GM12878 (cell line): ENCODE results near the gene CASR. TPM values are rescaled to one million over a fixed set of nuclear protein-coding genes. Genes with fewer than 3 reads are reported as not detected.

Source experiments
- ATAC-seq: fragments of 200-7000 bp; cut with Tn5 transposase; 3 replicates; pipeline ENCODE4 v1.9.1; 2020; ENCODE audit warnings: mild to moderate bottlenecking, moderate library complexity
- BruUV-seq: library from RNA; stranded (reverse); fragments of 400-500 nt; replicated peaks from 2 replicates; lab custom pipeline; 2021; lab: Mats Ljungman, UMichigan
- CTCF ChIA-PET: fragments of 300-600 bp; sonication (Branson Sonifier 250); formaldehyde crosslinking; extraction: SDS; loops from one replicate; lab custom pipeline; 2021; ENCODE audit warnings: inconsistent platforms; lab: Yijun Ruan, JAX
- POLR2A ChIA-PET: fragments of 350-600 bp; formaldehyde crosslinking; extraction: SDS; loops from one replicate; lab custom pipeline; 2021; ENCODE audit warnings: inconsistent platforms; lab: Charles Lee
- RAD21 ChIA-PET: fragments of 300-600 bp; sonication (Branson Sonifier 250); formaldehyde crosslinking; loops from one replicate; lab custom pipeline; 2023; ENCODE audit warnings: antibody characterized with exemption; ENCODE audit not compliant: unreplicated experiment; lab: Charles Lee
- SMC1A ChIA-PET: fragments of 300-600 bp; sonication (Branson Sonifier 250); formaldehyde crosslinking; loops from one replicate; lab custom pipeline; 2023; ENCODE audit not compliant: unreplicated experiment, uncharacterized antibody; lab: Charles Lee
- DNase-seq: peaks from one replicate; pipeline ENCODE4 v3.0.0-alpha.2; 2011; ENCODE audit warnings: low read depth, low spot score
- FAIRE-seq: peaks from 3 replicates; lab custom pipeline; 2011; peaks lifted over from hg19 to GRCh38; lab: Jason Lieb, UNC
- H2AFZ ChIP-seq: 2 replicates; pipeline ENCODE4 v1.6.0; 2011; ENCODE audit warnings: low read depth, low read length, control low read depth; ENCODE audit not compliant: control insufficient read depth
- H3K27ac ChIP-seq: 2 replicates; pipeline ENCODE4 v1.5.1; 2011; ENCODE audit warnings: control low read depth; ENCODE audit not compliant: control insufficient read depth, insufficient read depth
- H3K27me3 ChIP-seq, 2 experiments: replicated peaks in 1 of 2; 2 replicates each; pipeline versions ENCODE4 v1.6.0 to v1.6.1; 2011; ENCODE audit warnings: low read length in 1 of 2; ENCODE audit not compliant: control insufficient read depth in 2 of 2, insufficient read depth in 2 of 2
- H3K36me3 ChIP-seq, 2 experiments: 2 replicates each; pipeline ENCODE4 v1.5.1; 2011; ENCODE audit warnings: low read length in 1 of 2; ENCODE audit not compliant: control insufficient read depth in 2 of 2, insufficient read depth in 2 of 2
- H3K4me1 ChIP-seq: 2 replicates; pipeline ENCODE4 v1.6.1; 2011; ENCODE audit warnings: mild to moderate bottlenecking, low read length, moderate library complexity, mixed read lengths; ENCODE audit not compliant: control insufficient read depth, insufficient read depth
- H3K4me2 ChIP-seq: 2 replicates; pipeline ENCODE4 v1.6.0; 2011; ENCODE audit warnings: control low read depth; ENCODE audit not compliant: control insufficient read depth, insufficient read depth
- H3K4me3 ChIP-seq: fragments of 200-600 bp; sonication (generic); 2 replicates; pipeline ENCODE4 v1.5.1; 2016
- H3K79me2 ChIP-seq: 2 replicates; pipeline ENCODE4 v1.6.0; 2011; ENCODE audit warnings: low read length; ENCODE audit not compliant: control insufficient read depth, insufficient read depth
- H3K9ac ChIP-seq: 2 replicates; pipeline ENCODE4 v1.8.0; 2011; ENCODE audit warnings: low read length, control low read depth, mixed read lengths; ENCODE audit not compliant: control insufficient read depth, insufficient read depth
- H3K9me3 ChIP-seq: replicated peaks from 3 replicates; pipeline ENCODE4 v1.5.1; 2011; ENCODE audit warnings: mild to moderate bottlenecking, low read length; ENCODE audit not compliant: control insufficient read depth, insufficient read depth
- H4K20me1 ChIP-seq: 2 replicates; pipeline ENCODE4 v1.6.0; 2011; ENCODE audit not compliant: control insufficient read depth, insufficient read depth
- ETV6 ChIP-seq, 2 experiments: fragments of 450-650 bp in 1 of 2; IDR thresholded peaks in 1 of 2; conservative IDR thresholded peaks in 1 of 2; 2 replicates each; pipeline ENCODE4 v1.6.1; 2014; ENCODE audit warnings: antibody characterized with exemption in 1 of 2, borderline replicate concordance in 1 of 2, low read depth in 1 of 2, mild to moderate bottlenecking in 1 of 2, moderate library complexity in 1 of 2
- GABPA ChIP-seq: IDR thresholded peaks from 2 replicates; pipeline ENCODE4 v1.6.1; 2014; ENCODE audit warnings: antibody characterized with exemption, low read depth, mild to moderate bottlenecking, inconsistent platforms
- IRF4 ChIP-seq: IDR thresholded peaks from 2 replicates; pipeline ENCODE4 v1.6.1; 2011; ENCODE audit warnings: low read depth, low read length
- KDM1A ChIP-seq: fragments of 200-600 bp; sonication (generic); IDR thresholded peaks from 2 replicates; pipeline ENCODE4 v1.6.1; 2016; ENCODE audit warnings: borderline replicate concordance
- MTA3 ChIP-seq: IDR thresholded peaks from 2 replicates; pipeline ENCODE4 v1.6.1; 2012; ENCODE audit warnings: low read length, inconsistent platforms, borderline replicate concordance
- NFXL1 ChIP-seq: fragments of 450-650 bp; IDR thresholded peaks from 2 replicates; pipeline ENCODE4 v1.6.1; 2017; ENCODE audit warnings: antibody characterized with exemption, mild to moderate bottlenecking, borderline replicate concordance
- RB1 ChIP-seq: fragments of 450-650 bp; formaldehyde crosslinking; IDR thresholded peaks from 2 replicates; pipeline ENCODE4 v1.6.1; 2017; ENCODE audit warnings: mild to moderate bottlenecking, borderline replicate concordance
- SRF ChIP-seq, 2 experiments: IDR thresholded peaks; 2 replicates each; pipeline ENCODE4 v1.6.1; 2011; ENCODE audit warnings: low read depth in 2 of 2, low read length in 2 of 2, mild to moderate bottlenecking in 1 of 2, moderate library complexity in 1 of 2
- WRNIP1 ChIP-seq: IDR thresholded peaks from 2 replicates; pipeline ENCODE4 v1.6.1; 2011; ENCODE audit warnings: low read depth, low read length, improper control_type of control experiment, borderline replicate concordance
- whole genome bisulfite sequencing: methylation state at CpG from one replicate; pipeline ENCODE4 v1.1.6; 2016; ENCODE audit warnings: low lambda C conversion rate; ENCODE audit not compliant: insufficient replicate concordance, insufficient coverage; ENCODE audit errors: missing lambda C conversion rate; 5-methylcytosine and 5-hydroxymethylcytosine counted together
- in situ Hi-C: fragments of 300-500 bp; cut with MboI; formaldehyde crosslinking; loops from 9 replicates; pipeline ENCODE4 v1.14.3; 2018; ENCODE audit warnings: mixed read lengths
- intact Hi-C: fragments of 100-400 bp; cut with micrococcal nuclease; formaldehyde crosslinking; loops from one replicate; pipeline ENCODE4 v1.14.2; 2022; ENCODE audit not compliant: unreplicated experiment
- polyA plus RNA-seq, 11 experiments: library from polyadenylated mRNA; depleted of rRNA in 4 of 11; unstranded in 6 of 11; stranded (reverse) in 5 of 11; fragments of >200 nt; fragmentation: Nextera tagmentation in 4 of 11; fragmentation: Illumina TruSeq in 1 of 11; extraction: Ambion mirVana in 4 of 11; extraction: Trizol in 1 of 11; gene quantifications; 1 replicate in 1 of 11; 2 replicates in 10 of 11; pipeline versions ENCODE4 v1.2.1 to v1.2.3, GENCODE V29; 2011 to 2016; ENCODE audit warnings: inconsistent platforms in 2 of 11, missing spikeins in 2 of 11, low read depth in 1 of 11
- total RNA-seq, 4 experiments: library from RNA; depleted of rRNA in 3 of 4; stranded (reverse); fragments of >200 nt in 3 of 4; fragmentation: Illumina TruSeq in 1 of 4; extraction: Trizol in 1 of 4; gene quantifications; 2 replicates each; pipeline versions ENCODE4 v1.2.1 to v1.2.3, GENCODE V29; 2013 to 2021
- TF ChIP-seq, protein P1 (sequence below): fragments of 450-650 bp; IDR thresholded peaks from 2 replicates; pipeline ENCODE4 v1.6.1; 2017; ENCODE audit warnings: low read depth, mild to moderate bottlenecking, moderate library complexity

CASR gene
- total and polyA plus RNA-seq, 10 of the 15 experiments (the other 5 are each of a cell fraction or from before 2014, with no cell fraction given), result 0.04 to 0.37 (median 0.11) TPM

DNA sequence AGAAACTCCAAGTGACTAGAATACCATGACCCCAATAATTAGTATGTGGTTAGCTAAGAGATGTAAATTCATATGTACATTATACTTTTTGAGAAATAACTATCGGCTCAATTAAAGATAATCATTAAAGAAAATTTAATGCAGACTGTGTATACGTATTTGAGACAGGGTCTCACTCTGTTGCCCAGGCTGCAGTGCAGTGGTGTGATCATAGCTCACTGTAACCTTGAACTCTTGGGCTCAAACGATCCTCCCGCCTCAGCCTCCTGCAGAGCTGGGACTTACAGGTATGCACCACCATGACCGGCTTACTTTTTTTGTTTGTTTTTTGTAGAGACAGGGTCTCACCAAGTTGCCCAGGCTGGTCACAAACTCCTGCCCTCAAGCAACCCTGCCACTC, 132.9 kb downstream of the CASR start:
- no TSS peak for BruUV-seq
- CTCF ChIA-PET, result no interaction called here
- SMC1A ChIA-PET, result interaction anchor here (0.8 to 1.1 kb wide), 2 partner anchors 12 to 47 kb away, joined by 3 read pairs; no protein-coding TSS in a partner anchor
- DNase-seq (no peak), ATAC-seq (no peak), FAIRE-seq (no peak)
- H2AFZ ChIP-seq, result no peak overlapping the region
- H3K36me3 ChIP-seq, result no peaks in the 10 kb centered on the region
- no peak overlapping the region for H3K9ac ChIP-seq
- H4K20me1 ChIP-seq, result no peaks in the 10 kb centered on the region
- no peaks in the 10 kb centered on the region for H3K27me3 ChIP-seq
- WGBS, result 73% methylated on average over 5 of the region's 5 CpGs
- H3K4me2 ChIP-seq, result no peak overlapping the region
- peaks cover 2% of the 10 kb centered on the region; the same call in 1 of the 3 replicates for H3K9me3 ChIP-seq
- POLR2A ChIA-PET, result interaction anchor here (0.6 kb wide), 1 partner anchor 11 kb away, joined by 5 read pairs; no protein-coding TSS in a partner anchor
- no peaks in the 10 kb centered on the region for H3K79me2 ChIP-seq
- TF ChIP-seq GABPA (no peak), IRF4 (no peak), MTA3 (no peak), SRF (IDR thresholded peaks at IDR 0.05; ENCODE audit: low read depth in 2 of 2, low read length in 2 of 2) (no peak), NFXL1 (no peak), RB1 (no peak), ETV6 (conservative IDR thresholded peaks at IDR 0.05 in 1 of 2, IDR thresholded peaks at IDR 0.05 in 1 of 2; ENCODE audit: borderline replicate concordance in 1 of 2, low read depth in 1 of 2) (no peak), WRNIP1 (no peak), KDM1A (no peak)
- TF ChIP-seq, protein P1, sequence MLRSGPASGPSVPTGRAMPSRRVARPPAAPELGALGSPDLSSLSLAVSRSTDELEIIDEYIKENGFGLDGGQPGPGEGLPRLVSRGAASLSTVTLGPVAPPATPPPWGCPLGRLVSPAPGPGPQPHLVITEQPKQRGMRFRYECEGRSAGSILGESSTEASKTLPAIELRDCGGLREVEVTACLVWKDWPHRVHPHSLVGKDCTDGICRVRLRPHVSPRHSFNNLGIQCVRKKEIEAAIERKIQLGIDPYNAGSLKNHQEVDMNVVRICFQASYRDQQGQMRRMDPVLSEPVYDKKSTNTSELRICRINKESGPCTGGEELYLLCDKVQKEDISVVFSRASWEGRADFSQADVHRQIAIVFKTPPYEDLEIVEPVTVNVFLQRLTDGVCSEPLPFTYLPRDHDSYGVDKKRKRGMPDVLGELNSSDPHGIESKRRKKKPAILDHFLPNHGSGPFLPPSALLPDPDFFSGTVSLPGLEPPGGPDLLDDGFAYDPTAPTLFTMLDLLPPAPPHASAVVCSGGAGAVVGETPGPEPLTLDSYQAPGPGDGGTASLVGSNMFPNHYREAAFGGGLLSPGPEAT, result no peak
- no peak overlapping the region for H3K27ac ChIP-seq
- in situ Hi-C loops (no loop called here), intact Hi-C loops (no loop called here)
- H3K4me1 ChIP-seq, result peaks cover 7% of the 10 kb centered on the region
- RAD21 ChIA-PET, result no interaction called here
- no peak overlapping the region for H3K4me3 ChIP-seq
